ENCODE data around the gene TRA2A. TPM values are rescaled to one million over a fixed set of nuclear protein-coding genes. Genes with fewer than 3 reads are reported as not detected.

TRA2A gene
- total RNA-seq, 2 experiments from 2014 or later, result 246 to 275 TPM

GRCh38 chr7:23469150-23469960 is 62.4 kb downstream of the TRA2A start:
- Histone ChIP-seq H3K9me3 (ENCODE audit: control insufficient read depth in 1 of 2, insufficient read depth in 1 of 2, low read length in 2 of 2) (peaks cover 11 to 25% of the 10 kb centered on the region in 2 experiments), H3K4me1 (ENCODE audit: insufficient read depth, low read length) (peaks cover 56% of the 10 kb centered on the region), H3K4me3 (ENCODE audit: low read length) (peak overlapping the region; percentile 31), H3K27ac (ENCODE audit: low read depth in 1 of 2, low read length in 2 of 2) (no peak overlapping the region), H3K36me3 (ENCODE audit: insufficient read depth, low read length) (no peaks in the 10 kb centered on the region), H3K27me3 (ENCODE audit: control insufficient read depth in 1 of 2, insufficient read depth in 2 of 2, low read length in 2 of 2) (peaks cover 69 to 96% of the 10 kb centered on the region in 2 experiments)
- POLR2A ChIA-PET, result interaction anchor here (0.5 to 1.1 kb wide), 2 partner anchors 10 to 27 kb away, joined by 3 read pairs; no protein-coding TSS in a partner anchor
- Mint-ChIP-seq H3K27ac (no peak overlapping the region), H3K36me3 (ENCODE audit: low read depth) (no peaks in the 10 kb centered on the region), H3K9me3 (peaks cover 3% of the 10 kb centered on the region), H3K4me1 (ENCODE audit: low read depth) (peaks cover 42% of the 10 kb centered on the region), H3K4me3 (peak overlapping the region; percentile 84), H3K27me3 (peaks cover 79% of the 10 kb centered on the region)
- DNase-seq (peak in 8 of 14 experiments; percentile 18 to 70 (median 30)), ATAC-seq (ENCODE audit: poor library complexity) (peak; percentile 49)
- intact Hi-C loops (cut with DNase I, micrococcal nuclease), result no loop called here
- TF ChIP-seq CTCF (IDR thresholded peaks at IDR 0.05), result no peak
- CTCF ChIA-PET, result interaction anchor here (1.2 to 1.4 kb wide), 2 partner anchors 196 to 197 kb away, joined by 4 read pairs; no protein-coding TSS in a partner anchor

- ATAC-seq (ENCODE audit: poor library complexity) (peak; percentile 32), DNase-seq (peak in 4 of 14 experiments; percentile 20 to 45 (median 39))
- Histone ChIP-seq H3K36me3 (ENCODE audit: insufficient read depth, low read length) (no peaks in the 10 kb centered on the region), H3K9me3 (ENCODE audit: control insufficient read depth in 1 of 2, insufficient read depth in 1 of 2, low read length in 2 of 2) (peaks cover 8 to 18% of the 10 kb centered on the region in 2 experiments), H3K4me1 (ENCODE audit: insufficient read depth, low read length) (peaks cover 49% of the 10 kb centered on the region), H3K27ac (ENCODE audit: low read depth in 1 of 2, low read length in 2 of 2) (no peak overlapping the region), H3K4me3 (ENCODE audit: low read length) (peak overlapping the region; percentile 17), H3K27me3 (ENCODE audit: control insufficient read depth in 1 of 2, insufficient read depth in 2 of 2, low read length in 2 of 2) (peaks cover 67 to 96% of the 10 kb centered on the region in 2 experiments)
- intact Hi-C loops (cut with DNase I, micrococcal nuclease), result no loop called here
- no peak for TF ChIP-seq CTCF (IDR thresholded peaks at IDR 0.05)
- CTCF ChIA-PET, result interaction anchor here (0.5 to 1.4 kb wide), 2 partner anchors 179 to 196 kb away, joined by 4 read pairs; no protein-coding TSS in a partner anchor
- Mint-ChIP-seq H3K27me3 (peaks cover 84% of the 10 kb centered on the region), H3K9me3 (peaks cover 3% of the 10 kb centered on the region), H3K4me3 (peak overlapping the region; percentile 38), H3K4me1 (ENCODE audit: low read depth) (peaks cover 42% of the 10 kb centered on the region), H3K36me3 (ENCODE audit: low read depth) (no peaks in the 10 kb centered on the region), H3K27ac (no peak overlapping the region)
- POLR2A ChIA-PET, result interaction anchor here (0.6 to 1.0 kb wide), 2 partner anchors 71 to 1616 kb away, joined by 5 read pairs; no protein-coding TSS in a partner anchor
Observed at GRCh38 chr7:23468526-23469149, 63.1 kb downstream of the TRA2A start.

- peak in 3 of 14 experiments; percentile 14 to 49 (median 43) for DNase-seq
- Mint-ChIP-seq H3K36me3 (ENCODE audit: low read depth) (no peaks in the 10 kb centered on the region), H3K4me3 (peak overlapping the region; percentile 32), H3K4me1 (ENCODE audit: low read depth) (peaks cover 36% of the 10 kb centered on the region), H3K27me3 (peaks cover 84% of the 10 kb centered on the region), H3K9me3 (peaks cover 3% of the 10 kb centered on the region), H3K27ac (no peak overlapping the region)
- intact Hi-C loops (cut with DNase I, micrococcal nuclease), result no loop called here
- Histone ChIP-seq H3K4me3 (ENCODE audit: low read length) (peak overlapping the region; percentile 17), H3K27me3 (ENCODE audit: control insufficient read depth in 1 of 2, insufficient read depth in 2 of 2, low read length in 2 of 2) (peaks cover 66 to 91% of the 10 kb centered on the region in 2 experiments), H3K9me3 (ENCODE audit: control insufficient read depth in 1 of 2, insufficient read depth in 1 of 2, low read length in 2 of 2) (peaks cover 8 to 14% of the 10 kb centered on the region in 2 experiments), H3K4me1 (ENCODE audit: insufficient read depth, low read length) (peaks cover 45% of the 10 kb centered on the region), H3K36me3 (ENCODE audit: insufficient read depth, low read length) (no peaks in the 10 kb centered on the region), H3K27ac (ENCODE audit: low read depth in 1 of 2, low read length in 2 of 2) (no peak overlapping the region)
- TF ChIP-seq CTCF (IDR thresholded peaks at IDR 0.05), result no peak
- CTCF ChIA-PET, result interaction anchor here (0.5 to 1.4 kb wide), 3 partner anchors 18 to 195 kb away, joined by 3 to 4 read pairs (median 4); no protein-coding TSS in a partner anchor
- no peak for ATAC-seq (ENCODE audit: poor library complexity)
- POLR2A ChIA-PET, result interaction anchor here (0.6 to 1.0 kb wide), 2 partner anchors 72 to 1616 kb away, joined by 5 read pairs; no protein-coding TSS in a partner anchor
Observed at GRCh38 chr7:23467806-23468525, 63.8 kb downstream of the TRA2A start.
